HG03342 (cell line): ENCODE results near the gene HOXD9.

Experiments
- ATAC-seq: cut with Tn5 transposase; IDR thresholded peaks from one replicate; pipeline ENCODE4 v1.9.1; 2021; ENCODE audit warnings: mild to moderate bottlenecking, moderate library complexity; ENCODE audit not compliant: unreplicated experiment

The HOXD9 gene

DNA sequence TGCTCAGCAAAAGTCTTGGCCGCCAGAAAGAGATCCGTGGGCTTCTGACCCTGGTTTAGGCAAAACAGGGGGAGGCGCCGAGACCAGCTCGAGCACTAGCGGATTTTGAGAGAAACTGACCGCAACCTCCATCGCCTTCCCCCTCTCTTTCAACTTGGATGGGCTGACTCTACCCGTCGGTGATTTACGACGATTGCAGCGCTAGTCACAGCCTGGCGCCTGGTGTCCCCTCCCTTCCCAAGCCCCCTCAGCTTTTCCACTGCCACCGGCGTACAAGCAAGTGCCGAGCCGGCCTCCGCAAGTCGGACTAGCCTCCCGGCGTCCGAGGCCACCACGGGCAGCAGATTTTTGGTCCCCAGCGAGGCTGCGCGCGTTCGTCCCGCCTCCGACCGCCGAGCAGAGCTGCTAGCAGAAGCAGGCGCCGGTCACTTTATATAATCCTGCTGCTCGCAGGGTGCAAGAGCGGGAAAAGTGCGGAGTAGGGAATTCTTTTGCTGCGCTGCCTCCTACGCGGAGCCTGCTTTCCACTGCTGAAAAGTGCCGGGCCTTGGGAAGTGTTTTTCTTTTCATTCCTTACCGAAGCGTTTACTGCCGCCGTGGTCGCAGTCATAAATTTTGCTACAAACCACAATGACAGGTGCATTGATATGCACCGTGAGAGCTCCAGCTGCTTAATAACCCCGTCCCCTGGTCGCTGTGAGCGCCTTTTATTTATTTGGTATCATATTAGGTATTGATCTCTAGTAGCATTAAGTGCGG, 42.3 kb downstream of the HOXD9 start:
- no peak for ATAC-seq

DNA sequence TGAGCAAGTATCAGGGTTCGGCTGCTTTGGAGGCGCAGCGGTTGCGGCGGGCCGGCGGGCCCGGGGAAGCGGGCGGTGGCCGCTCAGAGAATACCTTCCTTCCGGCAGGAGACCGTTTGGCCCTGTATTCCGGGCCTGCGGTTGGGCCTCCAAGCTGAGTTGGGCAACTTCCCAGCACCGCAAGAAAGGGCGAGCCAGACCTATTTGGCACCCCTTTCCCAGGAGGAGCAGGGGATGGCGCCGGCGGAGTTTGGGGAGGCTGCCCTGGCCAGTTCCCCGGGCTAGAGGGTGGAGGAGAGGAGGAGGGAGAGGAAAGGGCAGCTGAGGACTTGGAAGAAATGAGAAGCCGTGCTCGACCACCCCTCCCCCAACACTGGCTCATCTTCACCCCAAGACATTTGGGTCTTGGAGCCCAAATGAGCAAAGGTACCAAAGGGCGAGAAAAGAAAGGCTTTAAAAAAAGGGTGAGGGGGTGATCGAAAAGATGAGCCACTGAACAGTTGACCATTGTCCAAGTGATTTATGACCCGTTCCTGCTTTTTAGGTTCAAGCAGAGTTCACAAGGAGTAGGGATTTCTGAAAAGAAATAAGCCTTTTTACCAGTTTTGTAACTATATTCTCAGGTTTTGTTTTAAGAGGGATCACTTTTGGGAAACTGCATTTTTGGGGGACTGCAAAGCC, 43.0 kb downstream of the HOXD9 start:
- no peak for ATAC-seq

DNA sequence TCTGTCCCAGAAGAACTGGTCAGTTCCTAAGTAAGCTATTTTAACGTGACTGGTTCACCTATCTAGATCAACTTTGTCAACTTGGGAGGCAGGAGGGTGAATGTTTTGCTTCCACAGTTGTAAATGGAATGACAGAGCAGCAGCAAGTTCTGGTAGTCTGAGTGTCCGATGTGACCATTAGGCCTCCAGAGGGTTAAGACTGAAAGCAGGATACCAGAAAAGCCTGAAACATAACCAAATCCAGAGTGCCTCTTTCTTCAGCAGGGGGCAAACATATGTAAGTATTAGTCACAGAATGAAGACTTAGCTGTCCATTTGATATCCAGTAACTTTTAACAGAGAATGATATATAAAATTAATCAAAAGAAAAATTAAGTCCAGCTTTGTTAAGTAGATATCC, 43.8 kb downstream of the HOXD9 start:
- no peak for ATAC-seq

DNA sequence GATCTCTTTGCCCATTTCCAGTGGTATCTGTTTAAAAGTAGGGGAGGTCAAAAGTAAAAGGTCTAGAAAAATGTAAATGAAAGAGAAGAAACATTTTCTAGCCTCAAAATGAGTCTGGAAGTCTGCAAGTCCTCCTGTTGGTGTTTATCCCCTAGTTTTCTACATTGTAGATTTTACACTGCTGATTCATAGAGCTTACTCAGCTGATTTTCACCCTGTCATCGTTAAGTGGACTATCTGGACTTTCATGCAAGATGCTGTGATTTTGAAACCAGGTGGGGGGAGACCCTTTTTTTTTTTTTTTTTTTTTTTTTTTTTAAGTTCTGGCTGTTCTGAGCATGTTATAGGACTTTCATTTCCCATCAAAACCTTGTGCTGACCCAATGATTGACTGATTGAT, 44.9 kb downstream of the HOXD9 start:
- no peak for ATAC-seq

DNA sequence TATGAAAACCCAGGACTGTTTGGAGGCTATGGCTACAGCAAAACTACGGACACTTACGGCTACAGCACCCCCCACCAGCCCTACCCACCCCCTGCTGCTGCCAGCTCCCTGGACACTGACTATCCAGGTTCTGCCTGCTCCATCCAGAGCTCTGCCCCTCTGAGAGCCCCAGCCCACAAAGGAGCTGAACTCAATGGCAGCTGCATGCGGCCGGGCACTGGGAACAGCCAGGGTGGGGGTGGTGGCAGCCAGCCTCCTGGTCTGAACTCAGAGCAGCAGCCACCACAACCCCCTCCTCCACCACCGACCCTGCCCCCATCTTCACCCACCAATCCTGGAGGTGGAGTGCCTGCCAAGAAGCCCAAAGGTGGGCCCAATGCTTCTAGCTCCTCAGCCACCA, 46.7 kb downstream of the HOXD9 start:
- no peak for ATAC-seq

DNA sequence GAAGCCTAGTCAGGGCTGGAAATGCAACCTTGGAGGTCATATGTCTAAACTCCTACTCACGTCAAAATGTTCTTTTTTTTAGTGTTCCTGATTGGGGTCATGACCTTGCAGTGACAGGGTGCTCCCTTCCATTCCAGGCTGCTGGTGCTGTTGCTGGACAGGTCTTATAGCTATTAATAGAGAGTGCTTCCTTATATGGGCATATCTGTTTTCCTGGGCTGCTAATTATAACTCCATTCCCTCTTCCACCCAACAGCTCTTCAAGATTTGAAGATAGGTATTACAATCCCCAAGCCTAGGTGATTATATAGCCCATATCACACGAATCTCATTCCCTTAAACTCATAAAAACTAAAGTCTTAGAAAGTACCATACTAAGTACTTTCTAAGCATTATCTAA, 47.2 kb downstream of the HOXD9 start:
- no peak for ATAC-seq

DNA sequence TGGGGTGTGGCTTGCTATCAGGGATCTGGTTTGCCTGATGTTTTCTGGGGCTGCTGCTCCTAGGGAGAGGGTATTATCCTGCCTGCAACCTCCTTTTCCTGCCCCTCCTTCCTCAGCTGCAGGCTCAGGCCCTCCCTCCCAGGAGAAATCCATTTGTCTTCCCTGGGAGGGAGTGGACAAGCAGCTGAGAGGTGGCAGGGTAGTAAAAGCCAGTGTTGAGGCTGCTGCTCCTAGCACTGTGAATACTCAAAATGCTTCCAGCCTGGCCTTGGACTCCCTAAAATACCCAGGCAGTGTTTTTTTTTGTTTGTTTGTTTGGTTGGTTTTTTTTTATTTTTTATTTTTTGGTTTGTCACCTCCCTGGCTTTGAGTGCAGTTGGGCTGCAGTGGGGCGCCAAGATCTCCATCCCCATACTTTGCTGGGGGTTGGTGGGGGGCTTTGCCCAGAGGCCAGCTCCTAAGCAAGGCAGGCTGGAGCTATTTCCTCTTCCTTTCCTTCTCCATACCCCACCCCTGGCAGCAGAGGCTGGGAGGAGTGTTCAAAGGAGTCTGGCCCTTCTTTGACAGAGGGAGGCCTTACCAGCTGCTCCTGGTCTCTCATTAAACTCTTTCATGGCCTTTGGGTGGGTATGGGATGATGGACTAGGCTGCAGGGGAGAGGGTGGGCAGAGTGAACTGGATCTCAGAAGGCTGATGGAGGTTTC, 48.2 kb downstream of the HOXD9 start:
- ATAC-seq: no peak

DNA sequence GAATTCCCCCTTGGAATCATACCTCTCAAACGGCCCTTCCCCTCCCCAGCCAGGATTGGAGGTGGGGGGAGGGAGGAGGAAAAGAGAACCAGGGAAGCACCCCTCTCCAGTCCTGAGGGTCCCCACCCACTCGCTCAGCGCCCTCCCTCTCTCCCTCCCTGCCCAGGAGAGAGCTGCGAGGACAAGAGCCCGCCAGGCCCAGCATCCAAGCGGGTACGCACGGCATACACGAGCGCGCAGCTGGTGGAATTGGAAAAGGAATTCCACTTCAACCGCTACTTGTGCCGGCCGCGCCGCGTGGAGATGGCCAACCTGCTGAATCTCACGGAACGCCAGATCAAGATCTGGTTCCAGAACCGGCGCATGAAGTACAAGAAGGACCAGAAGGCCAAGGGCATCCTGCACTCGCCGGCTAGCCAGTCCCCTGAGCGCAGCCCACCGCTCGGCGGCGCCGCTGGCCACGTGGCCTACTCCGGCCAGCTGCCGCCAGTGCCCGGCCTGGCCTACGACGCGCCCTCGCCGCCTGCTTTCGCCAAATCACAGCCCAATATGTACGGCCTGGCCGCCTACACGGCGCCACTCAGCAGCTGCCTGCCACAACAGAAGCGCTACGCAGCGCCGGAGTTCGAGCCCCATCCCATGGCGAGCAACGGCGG, 49.0 kb downstream of the HOXD9 start:
- ATAC-seq: no peak

DNA sequence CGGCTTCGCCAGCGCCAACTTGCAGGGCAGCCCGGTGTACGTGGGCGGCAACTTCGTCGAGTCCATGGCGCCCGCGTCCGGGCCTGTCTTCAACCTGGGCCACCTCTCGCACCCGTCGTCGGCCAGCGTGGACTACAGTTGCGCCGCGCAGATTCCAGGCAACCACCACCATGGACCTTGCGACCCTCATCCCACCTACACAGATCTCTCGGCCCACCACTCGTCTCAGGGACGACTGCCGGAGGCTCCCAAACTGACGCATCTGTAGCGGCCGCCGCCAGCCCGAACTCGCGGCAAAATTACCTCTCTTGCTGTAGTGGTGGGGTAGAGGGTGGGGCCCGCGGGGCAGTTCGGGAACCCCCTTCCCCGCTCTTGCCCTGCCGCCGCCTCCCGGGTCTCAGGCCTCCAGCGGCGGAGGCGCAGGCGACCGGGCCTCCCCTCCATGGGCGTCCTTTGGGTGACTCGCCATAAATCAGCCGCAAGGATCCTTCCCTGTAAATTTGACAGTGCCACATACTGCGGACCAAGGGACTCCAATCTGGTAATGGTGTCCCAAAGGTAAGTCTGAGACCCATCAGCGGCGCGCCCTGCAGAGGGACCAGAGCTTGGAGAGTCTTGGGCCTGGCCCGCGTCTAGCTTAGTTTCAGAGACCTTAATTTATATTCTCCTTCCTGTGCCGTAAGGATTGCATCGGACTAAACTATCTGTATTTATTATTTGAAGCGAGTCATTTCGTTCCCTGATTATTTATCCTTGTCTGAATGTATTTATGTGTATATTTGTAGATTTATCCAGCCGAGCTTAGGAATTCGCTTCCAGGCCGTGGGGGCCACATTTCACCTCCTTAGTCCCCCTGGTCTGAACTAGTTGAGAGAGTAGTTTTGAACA, 49.7 kb downstream of the HOXD9 start:
- ATAC-seq: no peak

DNA sequence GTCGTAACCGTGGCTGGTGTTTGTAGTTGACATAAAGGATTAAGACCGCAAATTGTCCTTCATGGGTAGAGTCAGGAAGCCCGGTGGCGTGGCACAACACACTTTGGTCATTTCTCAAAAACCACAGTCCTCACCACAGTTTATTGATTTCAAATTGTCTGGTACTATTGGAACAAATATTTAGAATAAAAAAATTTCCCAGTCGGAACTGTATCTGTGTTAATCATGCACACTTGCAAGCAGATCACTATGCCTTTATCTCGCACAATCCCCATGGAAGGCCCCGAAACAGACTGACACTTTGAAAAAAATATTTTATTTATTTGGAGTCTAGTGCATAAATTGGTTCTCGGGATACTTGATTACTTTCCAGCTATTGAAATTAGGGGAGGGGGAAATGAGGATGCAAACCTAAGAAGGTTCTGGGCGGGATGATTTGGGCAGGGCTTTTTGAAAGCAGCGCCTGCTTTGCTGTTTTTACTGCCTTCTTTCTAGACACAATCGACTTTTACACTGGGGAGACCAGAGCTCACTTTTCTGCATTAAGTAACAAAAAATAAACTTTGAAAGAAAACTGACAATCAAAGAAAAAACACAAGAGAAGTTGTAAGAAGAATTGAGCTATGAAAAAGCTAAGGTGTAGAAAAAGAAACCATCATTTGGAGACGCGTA, 50.5 kb downstream of the HOXD9 start:
- no peak for ATAC-seq

DNA sequence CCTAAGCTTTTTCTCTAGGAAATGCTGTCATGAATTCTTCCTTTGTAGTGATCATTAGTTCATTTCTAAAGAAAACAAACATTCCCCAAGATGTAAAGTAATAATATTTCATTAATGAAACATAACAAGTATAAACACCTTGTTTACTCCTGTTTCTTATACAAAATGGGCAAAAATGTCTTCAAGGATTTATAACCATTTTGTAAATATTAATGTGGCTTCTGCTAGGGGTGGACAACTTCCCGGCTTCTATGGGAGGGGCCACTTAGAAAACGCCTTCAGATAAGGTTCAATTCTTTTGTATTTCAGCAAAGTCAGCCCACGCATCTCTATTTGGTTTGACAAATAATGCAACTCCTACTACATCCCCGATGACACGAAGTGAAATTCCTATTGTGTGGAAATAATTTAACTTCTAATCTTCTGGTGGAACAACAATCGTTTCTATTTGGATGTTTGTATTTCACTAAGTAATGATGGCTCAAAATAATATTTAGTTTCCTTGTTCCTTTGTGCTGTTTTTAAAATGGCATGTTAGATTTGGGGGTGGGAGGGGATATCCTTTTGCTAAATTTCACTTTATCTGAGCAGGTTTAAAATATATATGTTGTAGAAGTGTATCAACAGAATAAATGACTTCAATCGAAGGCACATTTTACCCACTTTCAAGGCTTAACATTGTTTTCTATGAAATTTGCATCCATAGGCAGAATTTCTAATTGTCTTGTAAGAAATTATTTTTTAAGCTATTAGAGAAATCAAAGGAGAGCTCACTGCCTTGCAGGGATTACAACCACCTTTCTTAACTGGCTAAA, 51.3 kb downstream of the HOXD9 start:
- ATAC-seq: no peak

DNA sequence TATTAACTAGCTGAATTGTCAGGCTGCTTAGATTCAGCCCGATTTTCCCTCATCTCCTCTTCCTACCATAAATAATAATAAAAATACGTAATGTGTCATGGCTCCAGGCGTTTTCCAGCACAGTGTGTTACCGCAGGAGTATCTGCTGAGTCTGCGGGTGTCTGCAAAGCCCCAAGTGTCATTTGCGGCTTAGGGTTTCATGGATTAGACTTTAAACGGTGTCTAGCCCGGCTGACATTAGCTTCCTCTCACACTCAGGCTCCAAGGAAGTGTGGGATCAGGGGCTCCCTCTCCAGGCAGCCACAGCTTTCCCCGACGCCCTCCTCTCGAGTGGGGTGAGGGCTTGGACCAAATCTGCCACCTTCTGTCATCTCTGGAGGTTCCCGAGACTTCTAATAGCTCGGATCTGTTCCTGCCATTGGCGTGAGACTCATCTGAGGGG, 51.9 kb downstream of the HOXD9 start:
- ATAC-seq: no peak
